ENCODE data around the gene GNL3L.
"Not testable (repeated sequence)": the region's sequence is repeated elsewhere in the genome, so short reads cannot be mapped to it uniquely, and the experiment has no call there.

Gene GNL3L

GRCh38 chrX:54564936-54565335 is 34.9 kb downstream of the GNL3L start:
- DNase-seq = no peak

- no peak for DNase-seq
Observed at GRCh38 chrX:54570332-54570731, 40.3 kb downstream of the GNL3L start.

GRCh38 chrX:54572641-54573040 is 42.6 kb downstream of the GNL3L start:
- not testable (repeated sequence) for DNase-seq

- no peak for DNase-seq
Observed at GRCh38 chrX:54597728-54598127, 67.7 kb downstream of the GNL3L start.

GRCh38 chrX:54602563-54602962 is 72.5 kb downstream of the GNL3L start:
- no peak for DNase-seq

Data from eye (tissue), 1 donor.